Heart left ventricle (tissue), 16 donors: ENCODE data around the gene DNM1L. TPM values are rescaled to one million over a fixed set of nuclear protein-coding genes. Genes with fewer than 3 reads are reported as not detected.

ENCODE experiments used
- ATAC-seq, 4 donors: fragments of 200-7000 bp; cut with Tn5 transposase; one replicate each; pipeline ENCODE4 v1.9.1; 2020 to 2022; ENCODE audit warnings: moderate library complexity in 4 of 4, mild to moderate bottlenecking in 3 of 4, moderate number of reproducible peaks in 1 of 4
- DNase-seq, 5 donors: peaks; one replicate each; pipeline ENCODE4 v3.0.0-alpha.2; 2020
- H3K27ac ChIP-seq, 12 donors: fragments of 200-600 bp; sonication (generic) in 4 of 12; one replicate each; pipeline versions ENCODE4 v1.5.0 to v1.8.0; 2016 to 2022; ENCODE audit warnings: mild to moderate bottlenecking in 2 of 12
- H3K27me3 ChIP-seq, 9 donors: fragments of 200-600 bp; sonication (generic) in 2 of 9; one replicate each; pipeline versions ENCODE4 v1.5.1 to v1.8.0; 2016 to 2022; ENCODE audit warnings: mild to moderate bottlenecking in 3 of 9
- H3K36me3 ChIP-seq, 9 donors: fragments of 200-600 bp; sonication (generic) in 2 of 9; one replicate each; pipeline versions ENCODE4 v1.5.0 to v1.8.0; 2018 to 2022; ENCODE audit warnings: mild to moderate bottlenecking in 2 of 9
- H3K4me1 ChIP-seq, 12 donors: fragments of 200-600 bp; sonication (generic) in 4 of 12; one replicate each; pipeline versions ENCODE4 v1.5.0 to v1.8.0; 2016 to 2022; ENCODE audit warnings: mild to moderate bottlenecking in 3 of 12
- H3K4me3 ChIP-seq, 12 donors: fragments of 200-600 bp; sonication (generic) in 4 of 12; one replicate each; pipeline versions ENCODE4 v1.5.0 to v1.8.0; 2017 to 2022; ENCODE audit warnings: mild to moderate bottlenecking in 9 of 12, moderate library complexity in 4 of 12
- H3K9me3 ChIP-seq, 12 donors: fragments of 200-600 bp; sonication (generic) in 4 of 12; one replicate each; pipeline versions ENCODE4 v1.5.0 to v1.8.0; 2016 to 2022; ENCODE audit warnings: mild to moderate bottlenecking in 1 of 12
- POLR2A ChIP-seq, 2 donors: fragments of 450-650 bp; IDR thresholded peaks; one replicate each; pipeline ENCODE4 v1.6.1; 2017; ENCODE audit warnings: antibody characterized with exemption in 2 of 2, mild to moderate bottlenecking in 2 of 2, moderate library complexity in 2 of 2
- WGBS, 4 donors: extraction: QIAGEN DNeasy Blood & Tissue Kit in 2 of 4; methylation state at CpG; one replicate each; pipeline versions ENCODE4 v1.1.5 to v1.1.7; 2013 to 2018; 5-methylcytosine and 5-hydroxymethylcytosine counted together
- intact Hi-C, 10 donors: fragments of 100-400 bp; cut with DNase I; formaldehyde crosslinking; loops; one replicate each; pipeline versions ENCODE4 v1.11.1 to v1.14.2; 2022
- polyA plus RNA-seq, 2 donors: library from polyadenylated mRNA; stranded (reverse); fragments of 200-250 nt; gene quantifications; one replicate each; pipeline ENCODE4 v1.2.3, GENCODE V29; 2013
- total RNA-seq, 9 donors: library from RNA; depleted of rRNA in 2 of 9; stranded (reverse); fragments of >200 nt in 2 of 9; fragmentation: NEBNext Ultra II Directional in 3 of 9; extraction: Animal tissue kit (Norgen Biotek cat#: 25700) in 3 of 9; gene quantifications; one replicate each; pipeline versions ENCODE4 v1.1.0 to v1.2.4, GENCODE V29; 2016 to 2023
- TF ChIP-seq, protein P1 (sequence below), 12 donors: fragments of 200-600 bp; sonication (generic) in 4 of 12; IDR thresholded peaks; one replicate each; pipeline versions ENCODE4 v1.5.0 to v1.8.0; 2018 to 2022; ENCODE audit warnings: antibody characterized with exemption in 12 of 12, mild to moderate bottlenecking in 5 of 12
- donor health status: ischemic (EF 13 %, LVEDD 7.1; RV severe dilation, severe dysfunction).
- donor health status: healthy with polysubstance abuse.
- donor health status: DM: no; HTN: yes; CAD: no.
- donor health status: DM: no; HTN: no; CAD: no.
- donor health status: ischemic (EF 25% LVEDD 6.9; RV normal size, moderate dysfunction).
- donor health status: ischemic (EF 25% LVEDD 5.7; RV mildly dilated, moderate dysfunction).
- donor health status: healthy.
- donor health status: DM: yes; HTN: yes; CAD: no.
- donor health status: ischemic (EF 35%, LVEDD 5.7; RV mildly dilated, moderate dysfunction).
- donor health status: nonischemic (EF 11% LVEDD 7.7; RV severe dilation, severe dysfunction).
- donor health status: DM: yes; HTN: yes; CAD: no.
- donor health status: PGD.
- donor health status: ischemic (EF 29% LVEDD 5.4; RV normal size, mild dysfunction).
- donor health status: nonischemic (EF 23%, LVEDD 6.1; RV moderate dilation, normal function).

The DNM1L gene
- total and polyA plus RNA-seq, 11 donors: 37.8 to 71.1 (median 55.0) TPM

- ATAC-seq: peak in 1 of 4 donors; percentile 12
- 85 to 92% (median 89%) methylated on average over 5 of the region's 5 CpGs for WGBS, 4 donors
- DNase-seq: no peak
Measured at GRCh38 chr12:32785557-32785956, 106.5 kb downstream of the DNM1L start.

GRCh38 chr12:32788405-32788804 lies 109.3 kb downstream of the DNM1L start:
- ATAC-seq: no peak
- WGBS, 4 donors: 76 to 87% (median 84%) methylated on average over 4 of the region's 4 CpGs
- DNase-seq: no peak
- intact Hi-C loops: loop anchor here in 1 of 10 donors (10.0 kb wide), 1 partner anchor 106 kb away; the partner anchor contains the start of gene PKP2
- H3K27me3 ChIP-seq: no peaks in the 10 kb centered on the region
- no peak overlapping the region for H3K27ac ChIP-seq
- H3K4me3 ChIP-seq: no peak overlapping the region
- peaks cover 0 to 40% (median 5%) of the 10 kb centered on the region in 9 donors for H3K36me3 ChIP-seq
- no peak for TF ChIP-seq POLR2A (IDR thresholded peaks at IDR 0.05)
- TF ChIP-seq, protein P1, sequence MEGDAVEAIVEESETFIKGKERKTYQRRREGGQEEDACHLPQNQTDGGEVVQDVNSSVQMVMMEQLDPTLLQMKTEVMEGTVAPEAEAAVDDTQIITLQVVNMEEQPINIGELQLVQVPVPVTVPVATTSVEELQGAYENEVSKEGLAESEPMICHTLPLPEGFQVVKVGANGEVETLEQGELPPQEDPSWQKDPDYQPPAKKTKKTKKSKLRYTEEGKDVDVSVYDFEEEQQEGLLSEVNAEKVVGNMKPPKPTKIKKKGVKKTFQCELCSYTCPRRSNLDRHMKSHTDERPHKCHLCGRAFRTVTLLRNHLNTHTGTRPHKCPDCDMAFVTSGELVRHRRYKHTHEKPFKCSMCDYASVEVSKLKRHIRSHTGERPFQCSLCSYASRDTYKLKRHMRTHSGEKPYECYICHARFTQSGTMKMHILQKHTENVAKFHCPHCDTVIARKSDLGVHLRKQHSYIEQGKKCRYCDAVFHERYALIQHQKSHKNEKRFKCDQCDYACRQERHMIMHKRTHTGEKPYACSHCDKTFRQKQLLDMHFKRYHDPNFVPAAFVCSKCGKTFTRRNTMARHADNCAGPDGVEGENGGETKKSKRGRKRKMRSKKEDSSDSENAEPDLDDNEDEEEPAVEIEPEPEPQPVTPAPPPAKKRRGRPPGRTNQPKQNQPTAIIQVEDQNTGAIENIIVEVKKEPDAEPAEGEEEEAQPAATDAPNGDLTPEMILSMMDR (IDR thresholded peaks at IDR 0.05): no peak
- peaks cover 0 to 6% (median 0%) of the 10 kb centered on the region in 12 donors for H3K4me1 ChIP-seq
- no peaks in the 10 kb centered on the region for H3K9me3 ChIP-seq

More at GRCh38 chr12:32785557-32785956, 106.5 kb downstream of the DNM1L start:
- Histone ChIP-seq H3K27me3 (no peaks in the 10 kb centered on the region), H3K27ac (no peak overlapping the region), H3K36me3 (peaks cover 0 to 15% (median 0%) of the 10 kb centered on the region in 9 donors), H3K4me1 (peaks cover 0 to 5% (median 0%) of the 10 kb centered on the region in 12 donors), H3K9me3 (no peaks in the 10 kb centered on the region), H3K4me3 (no peak overlapping the region)
- intact Hi-C loops: loop anchor here in 1 of 10 donors (10.0 kb wide), 1 partner anchor 109 kb away; the partner anchor contains the start of gene PKP2
- TF ChIP-seq, protein P1 (IDR thresholded peaks at IDR 0.05): no peak
- TF ChIP-seq POLR2A (IDR thresholded peaks at IDR 0.05): no peak

GRCh38 chr12:32789446-32789845 lies 110.3 kb downstream of the DNM1L start:
- H3K27ac ChIP-seq: no peak overlapping the region
- intact Hi-C loops: loop anchor here in 1 of 10 donors (10.0 kb wide), 1 partner anchor 105 kb away; the partner anchor contains the start of gene PKP2
- no peak for TF ChIP-seq POLR2A (IDR thresholded peaks at IDR 0.05)
- TF ChIP-seq, protein P1 (IDR thresholded peaks at IDR 0.05): no peak
- H3K36me3 ChIP-seq: peaks cover 0 to 40% (median 5%) of the 10 kb centered on the region in 9 donors
- H3K4me1 ChIP-seq: peaks cover 0 to 13% (median 0%) of the 10 kb centered on the region in 12 donors
- no peak overlapping the region for H3K4me3 ChIP-seq
- H3K9me3 ChIP-seq: no peaks in the 10 kb centered on the region
- DNase-seq (no peak), ATAC-seq (no peak)
- no peaks in the 10 kb centered on the region for H3K27me3 ChIP-seq

DNA sequence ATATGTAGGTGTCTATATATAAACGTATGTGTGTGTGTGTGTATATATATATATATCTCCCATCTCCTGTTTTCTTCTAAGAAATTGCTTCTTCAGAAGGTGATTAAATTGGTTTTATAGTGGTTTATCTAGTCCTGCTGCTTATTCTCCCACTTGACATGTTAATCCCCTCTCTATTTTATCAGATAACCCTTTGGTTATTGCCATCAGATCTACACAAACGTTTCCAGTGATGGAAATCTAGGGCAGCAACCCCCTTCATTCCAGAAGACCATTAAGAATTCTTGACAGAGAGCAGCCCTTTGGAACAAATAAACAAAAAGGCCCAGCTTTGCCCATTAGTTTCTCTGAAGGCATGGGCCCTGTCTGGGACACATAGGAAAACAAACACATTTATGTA lies 110.8 kb downstream of the DNM1L start:
- WGBS, 4 donors: 30 to 46% (median 38%) methylated on average over 2 of the region's 2 CpGs
- Histone ChIP-seq H3K36me3 (peaks cover 0 to 43% (median 5%) of the 10 kb centered on the region in 9 donors), H3K9me3 (no peaks in the 10 kb centered on the region), H3K4me3 (no peak overlapping the region), H3K27ac (no peak overlapping the region), H3K27me3 (no peaks in the 10 kb centered on the region), H3K4me1 (peaks cover 0 to 18% (median 0%) of the 10 kb centered on the region in 12 donors)
- no peak for ATAC-seq
- TF ChIP-seq, protein P1 (IDR thresholded peaks at IDR 0.05): no peak
- TF ChIP-seq POLR2A (IDR thresholded peaks at IDR 0.05): no peak
- intact Hi-C loops: loop anchor here in 1 of 10 donors (10.0 kb wide), 1 partner anchor 105 kb away; the partner anchor contains the start of gene PKP2
- no peak for DNase-seq
